Suppressor macrophage treated with lipopolysaccharide for 1 hour (primary cell): ENCODE measurements around the gene RASGRF2.
"Not testable (repeated sequence)": the region's sequence is repeated elsewhere in the genome, so short reads cannot be mapped to it uniquely, and the experiment has no call there.

Experiments used
- DNase-seq, 3 donors: peaks; one replicate each; pipeline ENCODE4 v3.0.0-alpha.2; 2020 to 2022

Gene RASGRF2

GRCh38 chr5:81077105-81077504 lies 116.9 kb downstream of the RASGRF2 start:
- no peak for DNase-seq

- DNase-seq, result no peak
Observed at GRCh38 chr5:81078930-81079329, 118.8 kb downstream of the RASGRF2 start.

GRCh38 chr5:81080809-81081460 lies 120.8 kb downstream of the RASGRF2 start:
- no peak for DNase-seq

- no peak for DNase-seq
Observed at GRCh38 chr5:81081461-81081835, 121.3 kb downstream of the RASGRF2 start.

GRCh38 chr5:81086881-81087281 lies 126.7 kb downstream of the RASGRF2 start:
- no peak for DNase-seq

GRCh38 chr5:81091199-81091598 lies 131.0 kb downstream of the RASGRF2 start:
- no peak for DNase-seq

GRCh38 chr5:81093536-81094196 lies 133.5 kb downstream of the RASGRF2 start:
- no peak for DNase-seq

GRCh38 chr5:81095835-81096234 lies 135.7 kb downstream of the RASGRF2 start:
- no peak for DNase-seq

- DNase-seq, result no peak
Observed at GRCh38 chr5:81097713-81098112, 137.6 kb downstream of the RASGRF2 start.

GRCh38 chr5:81105261-81105877 lies 145.2 kb downstream of the RASGRF2 start:
- DNase-seq, result no peak

- no peak for DNase-seq
Observed at GRCh38 chr5:81115261-81115660, 155.1 kb downstream of the RASGRF2 start.

GRCh38 chr5:81117566-81117965 lies 157.4 kb downstream of the RASGRF2 start:
- no peak for DNase-seq

GRCh38 chr5:81121273-81121672 lies 161.1 kb downstream of the RASGRF2 start:
- DNase-seq, result no peak

GRCh38 chr5:81121836-81122630 lies 161.9 kb downstream of the RASGRF2 start:
- DNase-seq, result no peak

GRCh38 chr5:81124689-81125088 lies 164.5 kb downstream of the RASGRF2 start:
- not testable (repeated sequence) for DNase-seq

GRCh38 chr5:81125959-81126358 lies 165.8 kb downstream of the RASGRF2 start:
- peak in 2 of 3 donors; percentile 14 to 28 for DNase-seq

GRCh38 chr5:81128416-81128815 lies 168.3 kb downstream of the RASGRF2 start:
- no peak for DNase-seq

- no peak for DNase-seq
Observed at GRCh38 chr5:81132381-81132780, 172.2 kb downstream of the RASGRF2 start.

- DNase-seq, result no peak
Observed at GRCh38 chr5:81134066-81134465, 173.9 kb downstream of the RASGRF2 start.

- no peak for DNase-seq
Observed at GRCh38 chr5:81134566-81134965, 174.4 kb downstream of the RASGRF2 start.

- no peak for DNase-seq
Observed at GRCh38 chr5:81136557-81136956, 176.4 kb downstream of the RASGRF2 start.

GRCh38 chr5:81137833-81138232 lies 177.7 kb downstream of the RASGRF2 start:
- DNase-seq, result no peak

GRCh38 chr5:81140441-81140840 lies 180.3 kb downstream of the RASGRF2 start:
- DNase-seq, result no peak

- DNase-seq, result no peak
Observed at GRCh38 chr5:81140943-81141342, 180.8 kb downstream of the RASGRF2 start.
